ENCODE measurements around the gene PRSS53. TPM values are rescaled to one million over a fixed set of nuclear protein-coding genes. Genes with fewer than 3 reads are reported as not detected.

The PRSS53 gene
- total and polyA plus RNA-seq, 4 donors = 1.4 to 2.3 (median 1.9) TPM

DNA sequence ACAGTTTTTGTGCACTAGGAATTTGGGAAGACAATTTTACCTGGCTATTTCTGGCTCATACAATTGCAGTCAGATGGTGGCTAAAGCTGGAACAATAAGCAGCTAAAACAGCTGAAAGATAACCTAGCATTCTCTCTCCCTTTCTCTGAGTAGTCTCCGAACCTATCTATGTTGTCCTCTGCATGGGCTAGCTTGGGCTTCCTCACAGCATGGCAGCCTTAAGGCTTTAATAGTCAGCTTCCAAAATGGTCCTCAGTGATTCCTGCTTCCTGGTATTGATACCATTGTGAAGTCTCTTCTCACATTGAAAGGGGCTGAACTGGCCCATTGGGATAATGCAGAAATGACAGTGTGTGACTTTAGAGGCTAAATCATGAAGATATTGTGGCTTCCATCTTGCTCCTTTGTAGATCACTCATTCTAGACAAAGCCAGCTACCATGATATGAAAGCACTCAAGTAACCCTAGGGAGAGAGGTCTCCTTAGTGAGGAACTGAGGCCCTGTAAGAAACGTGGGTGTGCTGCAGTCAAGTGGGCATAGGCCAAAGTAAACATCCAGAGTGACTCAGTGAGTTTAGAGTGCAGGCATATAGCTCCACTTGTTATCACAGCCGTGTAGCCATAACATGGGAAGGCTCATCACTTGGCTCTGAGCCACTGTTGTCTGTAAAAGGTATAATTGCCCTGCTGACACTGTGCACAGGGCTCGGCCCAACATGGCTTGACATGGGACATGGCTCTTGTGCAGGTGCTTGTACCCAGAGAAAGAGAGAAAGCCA is 11.3 kb upstream of the PRSS53 start:
- Histone ChIP-seq H3K27me3 (ENCODE audit: control insufficient read depth in 3 of 3, insufficient read depth in 3 of 3, low read length in 2 of 3) (no peaks in the 10 kb centered on the region), H3K4me1 (ENCODE audit: control insufficient read depth in 5 of 5, insufficient read depth in 5 of 5, low read length in 5 of 5) (no peaks in the 10 kb centered on the region), H3K27ac (ENCODE audit: low read depth in 1 of 2, low read length in 1 of 2) (no peak overlapping the region), H3K9ac (ENCODE audit: insufficient read depth in 1 of 2, low read length in 2 of 2) (no peak overlapping the region), H3K36me3 (ENCODE audit: control insufficient read depth in 4 of 4, insufficient read depth in 4 of 4, low read length in 4 of 4) (no peaks in the 10 kb centered on the region), H3K9me3 (ENCODE audit: control insufficient read depth in 4 of 4, insufficient read depth in 3 of 4, low read length in 3 of 4) (no peaks in the 10 kb centered on the region), H3K4me3 (no peak overlapping the region)
- TF ChIP-seq, protein P1, sequence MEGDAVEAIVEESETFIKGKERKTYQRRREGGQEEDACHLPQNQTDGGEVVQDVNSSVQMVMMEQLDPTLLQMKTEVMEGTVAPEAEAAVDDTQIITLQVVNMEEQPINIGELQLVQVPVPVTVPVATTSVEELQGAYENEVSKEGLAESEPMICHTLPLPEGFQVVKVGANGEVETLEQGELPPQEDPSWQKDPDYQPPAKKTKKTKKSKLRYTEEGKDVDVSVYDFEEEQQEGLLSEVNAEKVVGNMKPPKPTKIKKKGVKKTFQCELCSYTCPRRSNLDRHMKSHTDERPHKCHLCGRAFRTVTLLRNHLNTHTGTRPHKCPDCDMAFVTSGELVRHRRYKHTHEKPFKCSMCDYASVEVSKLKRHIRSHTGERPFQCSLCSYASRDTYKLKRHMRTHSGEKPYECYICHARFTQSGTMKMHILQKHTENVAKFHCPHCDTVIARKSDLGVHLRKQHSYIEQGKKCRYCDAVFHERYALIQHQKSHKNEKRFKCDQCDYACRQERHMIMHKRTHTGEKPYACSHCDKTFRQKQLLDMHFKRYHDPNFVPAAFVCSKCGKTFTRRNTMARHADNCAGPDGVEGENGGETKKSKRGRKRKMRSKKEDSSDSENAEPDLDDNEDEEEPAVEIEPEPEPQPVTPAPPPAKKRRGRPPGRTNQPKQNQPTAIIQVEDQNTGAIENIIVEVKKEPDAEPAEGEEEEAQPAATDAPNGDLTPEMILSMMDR (IDR thresholded peaks at IDR 0.05; ENCODE audit: control extremely low read depth, extremely low read depth) = no peak
- DNase-seq (no peak), ATAC-seq (ENCODE audit: insufficient read depth, low FRiP score) (no peak)
- 63 to 84% methylated on average over 4 of the region's 4 CpGs for WGBS, 2 donors

DNA sequence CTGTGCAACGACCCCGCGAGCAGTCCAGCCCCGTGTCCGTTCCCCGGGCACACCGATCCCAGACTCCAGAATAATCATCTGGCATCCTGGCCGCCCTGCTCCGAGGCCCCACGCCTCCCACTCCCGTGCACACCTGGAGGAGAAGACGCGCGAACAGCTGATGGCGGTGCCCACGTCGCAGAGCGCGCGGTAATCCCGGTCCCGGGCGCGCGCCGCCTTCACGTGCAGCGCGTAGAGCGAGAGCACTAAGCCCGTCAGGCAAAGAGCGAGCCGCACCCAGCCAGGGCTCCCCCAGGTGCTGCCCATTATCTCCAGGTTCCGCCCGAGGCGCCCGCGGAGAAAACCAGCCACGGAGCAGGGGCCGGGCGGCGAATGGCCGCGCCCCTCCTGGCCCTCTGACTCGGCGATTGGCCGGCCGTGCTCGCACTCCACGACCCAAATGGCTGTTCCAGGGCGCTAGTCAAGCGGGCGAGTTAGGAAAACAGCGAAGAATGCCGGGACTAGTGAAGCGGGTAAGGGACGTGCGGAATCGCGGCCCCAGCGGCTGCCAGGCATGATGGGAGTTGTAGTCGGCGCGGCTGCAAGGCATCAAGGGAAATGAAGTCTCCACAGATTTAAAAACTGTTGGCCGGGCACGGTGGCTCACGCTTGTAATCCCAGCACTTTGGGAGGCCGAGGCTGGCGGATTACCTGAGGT is 5.8 kb upstream of the PRSS53 start, which contains the start of gene VKORC1:
Gene VKORC1 (minus strand): TSS at position 374 of the 697 bp plus-strand sequence. CDS start 68 bp downstream, at position 306.
- Histone ChIP-seq H3K36me3 (ENCODE audit: control insufficient read depth in 4 of 4, insufficient read depth in 4 of 4, low read length in 4 of 4) (peaks cover 0 to 7% (median 2%) of the 10 kb centered on the region in 4 donors), H3K9me3 (ENCODE audit: control insufficient read depth in 4 of 4, insufficient read depth in 3 of 4, low read length in 3 of 4) (no peaks in the 10 kb centered on the region), H3K9ac (ENCODE audit: insufficient read depth in 1 of 2, low read length in 2 of 2) (peak within 1 kb of the TSS; percentile 58 to 73), H3K27ac (ENCODE audit: low read depth in 1 of 2, low read length in 1 of 2) (peak within 1 kb of the TSS; percentile 80 to 86), H3K27me3 (ENCODE audit: control insufficient read depth in 3 of 3, insufficient read depth in 3 of 3, low read length in 2 of 3) (no peaks in the 10 kb centered on the region), H3K4me3 (peak within 1 kb of the TSS; percentile 74), H3K4me1 (ENCODE audit: control insufficient read depth in 5 of 5, insufficient read depth in 5 of 5, low read length in 5 of 5) (peaks cover 0 to 4% (median 3%) of the 10 kb centered on the region in 5 donors)
- WGBS, 2 donors = 0% methylated on average over 62 to 69 of the region's 69 CpGs
- peak; percentile 95 for ATAC-seq (ENCODE audit: insufficient read depth, low FRiP score)
- TF ChIP-seq, protein P1 (IDR thresholded peaks at IDR 0.05; ENCODE audit: control extremely low read depth, extremely low read depth) = no peak
- peak; percentile 93 to 95 (median 94) for DNase-seq

GRCh38 chr16:31094088-31094423 is 5.3 kb upstream of the PRSS53 start:
- DNase-seq (peak in 2 of 3 donors; percentile 23 to 38), ATAC-seq (ENCODE audit: insufficient read depth, low FRiP score) (no peak)
- Histone ChIP-seq H3K27me3 (ENCODE audit: control insufficient read depth in 3 of 3, insufficient read depth in 3 of 3, low read length in 2 of 3) (no peaks in the 10 kb centered on the region), H3K9me3 (ENCODE audit: control insufficient read depth in 4 of 4, insufficient read depth in 3 of 4, low read length in 3 of 4) (no peaks in the 10 kb centered on the region), H3K4me1 (ENCODE audit: control insufficient read depth in 5 of 5, insufficient read depth in 5 of 5, low read length in 5 of 5) (peaks cover 0 to 4% (median 3%) of the 10 kb centered on the region in 5 donors), H3K4me3 (peak overlapping the region; percentile 74), H3K27ac (ENCODE audit: low read depth in 1 of 2, low read length in 1 of 2) (peak overlapping the region; percentile 80 to 86), H3K9ac (ENCODE audit: insufficient read depth in 1 of 2, low read length in 2 of 2) (peak overlapping the region; percentile 58 to 73), H3K36me3 (ENCODE audit: control insufficient read depth in 4 of 4, insufficient read depth in 4 of 4, low read length in 4 of 4) (peaks cover 0 to 10% (median 2%) of the 10 kb centered on the region in 4 donors)
- TF ChIP-seq, protein P1 (IDR thresholded peaks at IDR 0.05; ENCODE audit: control extremely low read depth, extremely low read depth) = no peak
- 1 to 2% methylated on average over 20 of the region's 20 CpGs for WGBS, 2 donors
